Stimulated activated CD8-positive, alpha-beta memory T cell treated with anti-CD3 and anti-CD28 coated beads, Interleukin-2, amount 100 ng/mL, for 1 hour (primary cell): Measurements from ENCODE around the gene PYGO1.
"Not testable (repeated sequence)": the region's sequence is repeated elsewhere in the genome, so short reads cannot be mapped to it uniquely, and the experiment has no call there.

Experiments
- DNase-seq, 2 donors: peaks; one replicate each; pipeline ENCODE4 v3.0.0-alpha.2; 2020; ENCODE audit warnings: low read depth in 2 of 2

The PYGO1 gene

GRCh38 chr15:55588070-55588814, at the start of gene PYGO1:
PYGO1 (minus strand) TSS chr15:55588345; CDS start chr15:55587883, 462 bp downstream.
- DNase-seq = no peak

GRCh38 chr15:55637086-55637485, 48.9 kb upstream of the PYGO1 start:
- no peak for DNase-seq

GRCh38 chr15:55633731-55634130, 45.6 kb upstream of the PYGO1 start:
- DNase-seq = no peak

GRCh38 chr15:55632434-55632833, 44.3 kb upstream of the PYGO1 start:
- DNase-seq = no peak

- no peak for DNase-seq
These were observed 42.7 kb upstream of the PYGO1 start for GRCh38 chr15:55630858-55631257.

- DNase-seq = no peak
These were observed 40.2 kb upstream of the PYGO1 start for GRCh38 chr15:55628369-55628730.

- DNase-seq = no peak
These were observed 39.7 kb upstream of the PYGO1 start for GRCh38 chr15:55627730-55628368.

GRCh38 chr15:55619783-55620182, 31.6 kb upstream of the PYGO1 start:
- no peak for DNase-seq

GRCh38 chr15:55618387-55618786, 30.2 kb upstream of the PYGO1 start:
- no peak for DNase-seq

GRCh38 chr15:55615445-55615844, 27.3 kb upstream of the PYGO1 start:
- no peak for DNase-seq

- no peak for DNase-seq
These were observed 25.6 kb upstream of the PYGO1 start for GRCh38 chr15:55613727-55614126.

- DNase-seq = no peak
These were observed 18.1 kb upstream of the PYGO1 start for GRCh38 chr15:55606214-55606613.

GRCh38 chr15:55601374-55601773, 13.2 kb upstream of the PYGO1 start:
- DNase-seq = no peak

- no peak for DNase-seq
These were observed 11.3 kb upstream of the PYGO1 start for GRCh38 chr15:55599439-55599838.

- DNase-seq = not testable (repeated sequence)
These were observed 4.9 kb upstream of the PYGO1 start for GRCh38 chr15:55593019-55593418.

GRCh38 chr15:55590788-55591187, 2.6 kb upstream of the PYGO1 start:
- DNase-seq = no peak

GRCh38 chr15:55589287-55589686, 1.1 kb upstream of the PYGO1 start:
- no peak for DNase-seq

- no peak for DNase-seq
These were observed 620 bp upstream of the PYGO1 start for GRCh38 chr15:55588815-55589115.

- DNase-seq = no peak
These were observed 650 bp downstream of the PYGO1 start for GRCh38 chr15:55587321-55588069.

GRCh38 chr15:55586808-55587207, 1.3 kb downstream of the PYGO1 start:
- DNase-seq = no peak

GRCh38 chr15:55576943-55577342, 11.2 kb downstream of the PYGO1 start:
- DNase-seq = no peak

GRCh38 chr15:55574096-55574495, 14.0 kb downstream of the PYGO1 start:
- DNase-seq = no peak

- DNase-seq = no peak
These were observed 14.9 kb downstream of the PYGO1 start for GRCh38 chr15:55573224-55573623.
